Germinal center (tissue), 1 donor: ENCODE measurements around the gene DPH1.

Source experiments
- DNase-seq: peaks from one replicate; pipeline ENCODE4 v3.0.0; 2012; ENCODE audit warnings: mixed read lengths, low spot score

DPH1 gene

DNA sequence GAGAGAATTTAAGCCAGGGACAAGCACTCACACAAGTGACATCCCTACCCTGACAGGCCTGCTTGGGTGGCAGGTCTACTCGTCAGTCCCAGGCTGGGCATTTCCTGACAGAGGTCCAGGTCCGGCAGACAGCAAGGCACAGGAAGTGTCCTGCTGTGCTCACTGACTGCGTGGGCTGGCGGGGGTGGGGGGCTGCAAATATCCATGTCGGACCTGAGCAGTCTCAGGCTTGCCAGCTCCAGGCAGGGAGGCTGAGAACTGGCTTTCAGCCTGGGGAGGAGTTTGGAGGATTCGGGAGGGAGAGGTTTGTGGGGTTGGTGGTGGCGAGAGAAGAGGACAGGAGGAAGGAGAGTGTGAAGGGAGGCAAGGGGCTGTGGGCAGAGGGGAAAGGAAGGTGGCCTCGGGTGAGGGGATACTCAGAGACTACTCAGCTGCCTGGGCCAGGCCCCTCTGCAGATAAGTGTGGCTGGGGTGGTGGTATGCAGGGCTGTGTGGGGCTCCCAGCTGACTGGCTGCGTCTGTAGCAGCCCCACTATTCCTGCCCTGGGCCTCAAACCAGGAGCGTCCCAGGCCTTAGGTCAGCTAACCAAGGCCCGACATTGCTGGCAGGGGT, 32.7 kb downstream of the DPH1 start:
- DNase-seq, result no peak

GRCh38 chr17:2063261-2064146, 33.6 kb downstream of the DPH1 start:
- DNase-seq, result peak; percentile 51

DNA sequence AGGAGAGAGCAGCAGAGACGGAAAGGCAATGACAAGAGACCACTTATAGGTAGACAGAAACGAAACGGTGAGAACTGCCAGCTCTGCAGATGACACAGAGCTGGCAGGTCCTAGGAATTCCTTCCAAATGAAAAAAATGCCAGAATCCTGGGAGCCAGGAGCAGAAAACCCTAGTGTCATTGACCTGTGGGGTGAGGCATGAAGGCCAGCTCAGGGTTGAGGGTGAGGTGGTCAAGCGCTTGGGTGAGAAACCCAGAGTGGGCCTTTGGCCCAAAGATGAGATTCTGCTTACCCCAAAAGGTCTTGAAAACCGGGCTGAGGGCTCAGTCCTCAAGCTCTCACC, 34.2 kb downstream of the DPH1 start:
- DNase-seq, result no peak

DNA sequence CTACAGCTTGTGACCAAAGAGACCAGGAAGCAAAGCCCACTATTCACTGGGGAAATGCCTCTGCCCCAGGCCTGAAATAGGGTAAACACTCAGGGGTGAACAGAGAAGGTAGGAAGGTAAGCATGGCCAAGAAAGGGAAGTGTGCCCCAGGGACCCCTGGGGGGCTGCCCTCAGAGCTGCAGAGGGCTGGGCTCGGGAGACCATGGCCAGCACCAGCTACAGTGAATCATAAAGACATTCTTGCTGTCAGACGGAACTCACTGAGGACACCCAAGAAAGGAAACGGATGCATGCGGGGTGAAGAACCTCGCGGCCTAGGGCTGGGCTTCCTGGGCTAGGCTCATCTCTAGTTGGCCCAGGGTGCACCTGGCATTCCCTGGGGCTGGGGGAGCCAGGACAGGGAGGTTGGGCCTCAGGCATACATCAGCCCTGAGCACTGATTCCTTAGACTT, 34.6 kb downstream of the DPH1 start:
- DNase-seq, result peak; percentile 42

- DNase-seq, result peak; percentile 39
These were observed 35.2 kb downstream of the DPH1 start for GRCh38 chr17:2064980-2065785.

DNA sequence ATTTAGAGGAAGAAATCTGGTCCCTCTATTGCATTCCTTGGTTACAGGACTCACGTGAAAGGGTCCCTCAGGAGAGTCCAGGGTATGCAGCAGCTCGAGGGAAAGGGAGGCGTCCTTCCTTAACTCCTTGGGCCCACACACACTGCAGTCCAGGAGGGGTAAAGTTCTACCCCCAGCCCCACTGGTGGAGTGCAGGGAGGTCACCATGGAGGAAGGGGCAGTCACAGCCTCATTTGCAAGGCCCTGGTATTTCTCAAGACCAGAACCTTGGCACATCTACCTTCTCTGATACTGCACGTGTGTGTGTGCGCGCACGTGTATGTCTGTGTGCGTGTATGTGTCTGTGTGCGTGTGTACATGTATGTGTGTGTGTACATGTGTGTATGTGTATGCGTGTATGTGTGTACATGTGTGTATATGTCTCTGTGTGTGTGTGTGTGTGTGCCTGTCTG, 36.0 kb downstream of the DPH1 start:
- no peak for DNase-seq

DNA sequence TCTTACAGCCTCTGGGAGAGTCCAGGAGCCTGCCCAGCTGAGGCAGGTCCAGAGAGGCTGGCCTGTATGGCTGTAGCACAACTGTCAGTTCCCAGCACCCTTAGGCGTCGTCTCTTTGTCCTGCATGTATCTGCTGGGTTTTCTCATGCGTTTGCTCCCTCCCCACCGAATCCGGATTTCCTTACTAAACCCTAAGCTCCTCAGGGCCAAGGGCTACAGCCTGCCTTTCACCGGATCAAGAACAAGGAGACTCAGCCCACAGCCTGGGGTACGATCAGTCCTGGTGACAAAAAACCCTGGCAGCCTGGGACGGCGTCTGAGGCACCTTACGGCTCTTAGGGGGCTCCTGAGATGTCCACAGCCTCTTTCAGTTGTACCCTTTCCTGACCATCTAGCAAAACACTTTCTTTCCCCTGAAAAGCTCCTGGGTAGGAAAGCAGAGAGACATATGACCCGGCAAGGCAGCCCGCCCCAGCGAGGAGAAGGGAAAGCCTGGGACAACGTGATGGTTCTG, 37.2 kb downstream of the DPH1 start:
- DNase-seq, result no peak

DNA sequence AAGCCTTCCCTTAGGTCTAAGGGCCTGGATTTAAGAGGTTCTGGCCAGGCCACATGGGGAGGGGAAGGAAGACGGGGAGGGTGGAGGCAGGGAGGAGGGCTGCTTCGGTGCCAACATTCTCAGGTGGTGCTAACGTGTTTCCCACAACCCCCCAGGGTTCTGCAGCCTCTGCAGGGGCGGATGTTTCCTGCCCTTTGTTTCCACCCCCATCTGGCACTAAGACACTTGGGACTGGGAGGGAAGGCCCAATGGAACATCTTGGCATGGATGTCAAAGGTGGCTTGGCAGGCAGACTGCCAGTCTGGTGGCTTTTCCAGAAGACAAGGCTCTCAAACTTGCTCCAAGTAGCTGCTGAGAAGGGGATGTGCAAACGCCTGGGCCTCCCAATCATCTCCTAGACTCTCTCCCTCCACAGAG, 37.7 kb downstream of the DPH1 start:
- no peak for DNase-seq

GRCh38 chr17:2068031-2068518, 38.1 kb downstream of the DPH1 start:
- DNase-seq, result no peak

DNA sequence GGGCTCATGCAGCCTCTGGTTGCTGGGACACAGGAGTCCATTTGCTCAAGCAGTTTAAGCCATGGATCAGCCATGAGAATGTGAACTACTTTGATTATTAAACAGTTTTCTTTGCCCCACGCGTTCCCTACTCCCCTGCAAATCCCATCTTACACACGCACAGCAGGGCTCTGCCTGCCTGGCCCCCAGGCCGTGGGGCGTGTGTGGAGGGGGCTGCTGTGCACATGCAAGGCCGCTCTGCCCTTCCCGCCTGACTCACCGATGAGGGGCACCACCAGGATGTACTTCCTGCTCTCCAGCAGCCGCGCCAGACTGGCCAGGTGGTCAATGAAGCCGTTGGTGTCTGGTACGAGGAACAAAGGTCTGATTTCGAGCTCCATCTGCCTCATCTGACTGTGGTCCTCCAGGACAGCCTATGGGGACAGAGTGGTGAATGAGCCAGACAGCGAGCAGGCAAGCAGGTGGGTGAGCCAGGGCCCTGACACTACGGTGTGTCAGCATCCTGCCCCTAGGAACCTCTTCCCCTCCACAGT, 38.6 kb downstream of the DPH1 start:
- no peak for DNase-seq

GRCh38 chr17:2070241-2071023, 40.5 kb downstream of the DPH1 start:
- no peak for DNase-seq

- DNase-seq, result no peak
These were observed 41.1 kb downstream of the DPH1 start for GRCh38 chr17:2071024-2071385.

GRCh38 chr17:2071455-2072281, 41.7 kb downstream of the DPH1 start:
- DNase-seq, result no peak

DNA sequence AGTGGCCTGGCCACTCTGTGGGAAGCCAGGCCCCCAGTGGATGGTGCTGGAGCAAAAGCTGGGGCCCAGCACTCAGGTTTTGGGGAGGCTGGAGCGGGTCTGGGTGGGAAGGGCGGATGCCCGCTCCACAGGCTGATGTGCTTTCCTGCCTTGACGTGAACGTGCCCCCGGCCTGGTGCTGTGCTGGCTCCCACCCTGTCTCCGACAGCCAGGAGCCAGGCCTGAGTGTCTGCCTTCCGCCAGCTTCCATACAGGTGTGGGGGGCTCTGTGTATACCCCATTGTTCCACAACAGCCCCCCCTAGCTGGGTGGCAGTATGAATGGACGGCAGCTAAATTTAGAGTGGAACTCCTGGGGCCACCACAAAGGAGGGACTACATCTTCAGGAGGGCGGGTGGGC, 45.0 kb downstream of the DPH1 start:
- no peak for DNase-seq

- no peak for DNase-seq
These were observed 45.6 kb downstream of the DPH1 start for GRCh38 chr17:2075336-2076086.

- DNase-seq, result no peak
These were observed 46.4 kb downstream of the DPH1 start for GRCh38 chr17:2076087-2076984.

DNA sequence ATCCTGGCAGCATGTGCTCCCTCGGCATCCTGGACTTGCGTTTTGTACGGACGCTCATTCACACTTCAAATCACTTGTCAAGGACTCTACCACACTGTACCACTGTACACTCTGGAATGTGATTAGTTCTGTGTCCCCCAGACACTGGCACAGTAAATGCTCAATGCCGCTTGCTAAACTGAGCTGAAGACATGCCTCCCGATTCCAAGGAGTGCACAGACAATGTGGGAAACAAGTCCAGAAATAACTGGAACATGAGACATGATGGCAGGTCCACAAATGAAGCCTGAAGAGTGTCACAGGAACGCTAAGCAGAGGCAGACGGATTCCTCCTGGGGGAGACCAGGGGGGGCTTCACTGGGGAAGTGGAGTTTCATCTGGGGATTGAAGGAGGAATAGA, 47.1 kb downstream of the DPH1 start:
- DNase-seq, result no peak

DNA sequence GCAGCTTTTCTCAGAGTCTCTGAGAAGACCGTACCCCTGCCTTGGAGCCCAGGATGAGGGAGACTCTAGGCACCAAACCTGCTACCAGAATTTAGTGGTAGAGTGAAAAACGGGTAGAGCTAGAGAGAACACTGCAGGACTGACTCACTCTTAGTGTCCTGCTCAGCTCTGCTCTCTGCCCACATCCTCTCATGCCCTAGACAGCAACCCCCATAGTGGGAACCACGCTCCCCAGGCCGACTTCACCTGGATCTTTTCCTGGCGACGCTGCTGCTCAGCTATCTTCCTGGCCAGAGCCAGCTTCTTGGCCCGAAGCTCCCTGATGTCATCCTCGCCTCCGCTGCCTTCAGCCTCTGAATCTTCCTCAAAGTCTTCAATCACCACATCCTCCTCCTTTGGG, 51.6 kb downstream of the DPH1 start:
- no peak for DNase-seq
